ENCODE data around the gene NAV2.

The NAV2 gene

GRCh38 chr11:19742588-19743292 lies 30.1 kb downstream of the NAV2 start:
- peak; percentile 82 for DNase-seq (ENCODE audit: low spot score)

GRCh38 chr11:19743622-19744021 lies 31.0 kb downstream of the NAV2 start:
- no peak for DNase-seq (ENCODE audit: low spot score)

GRCh38 chr11:19744130-19744529 lies 31.5 kb downstream of the NAV2 start:
- no peak for DNase-seq (ENCODE audit: low spot score)

- no peak for DNase-seq (ENCODE audit: low spot score)
Observed at GRCh38 chr11:19746086-19746485, 33.4 kb downstream of the NAV2 start.

- DNase-seq (ENCODE audit: low spot score) = no peak
Observed at GRCh38 chr11:19747634-19748033, 35.0 kb downstream of the NAV2 start.

- no peak for DNase-seq (ENCODE audit: low spot score)
Observed at GRCh38 chr11:19751055-19751454, 38.4 kb downstream of the NAV2 start.

GRCh38 chr11:19753451-19754106 lies 40.9 kb downstream of the NAV2 start:
- no peak for DNase-seq (ENCODE audit: low spot score)

GRCh38 chr11:19756675-19757475 lies 44.2 kb downstream of the NAV2 start:
- no peak for DNase-seq (ENCODE audit: low spot score)

- DNase-seq (ENCODE audit: low spot score) = no peak
Observed at GRCh38 chr11:19759389-19759788, 46.8 kb downstream of the NAV2 start.

GRCh38 chr11:19762266-19762665 lies 49.6 kb downstream of the NAV2 start:
- DNase-seq (ENCODE audit: low spot score) = no peak

- DNase-seq (ENCODE audit: low spot score) = no peak
Observed at GRCh38 chr11:19763330-19763729, 50.7 kb downstream of the NAV2 start.

GRCh38 chr11:19766206-19766605 lies 53.6 kb downstream of the NAV2 start:
- no peak for DNase-seq (ENCODE audit: low spot score)

GRCh38 chr11:19766810-19767209 lies 54.2 kb downstream of the NAV2 start:
- no peak for DNase-seq (ENCODE audit: low spot score)

GRCh38 chr11:19767627-19768151 lies 55.1 kb downstream of the NAV2 start:
- no peak for DNase-seq (ENCODE audit: low spot score)

- DNase-seq (ENCODE audit: low spot score) = no peak
Observed at GRCh38 chr11:19768197-19768596, 55.6 kb downstream of the NAV2 start.

- no peak for DNase-seq (ENCODE audit: low spot score)
Observed at GRCh38 chr11:19768815-19769214, 56.2 kb downstream of the NAV2 start.

- DNase-seq (ENCODE audit: low spot score) = no peak
Observed at GRCh38 chr11:19769820-19770219, 57.2 kb downstream of the NAV2 start.

- DNase-seq (ENCODE audit: low spot score) = no peak
Observed at GRCh38 chr11:19770277-19770676, 57.6 kb downstream of the NAV2 start.

- DNase-seq (ENCODE audit: low spot score) = no peak
Observed at GRCh38 chr11:19771463-19771862, 58.8 kb downstream of the NAV2 start.

- no peak for DNase-seq (ENCODE audit: low spot score)
Observed at GRCh38 chr11:19772480-19772879, 59.8 kb downstream of the NAV2 start.

- DNase-seq (ENCODE audit: low spot score) = no peak
Observed at GRCh38 chr11:19774329-19774728, 61.7 kb downstream of the NAV2 start.

GRCh38 chr11:19774817-19775580 lies 62.4 kb downstream of the NAV2 start:
- no peak for DNase-seq (ENCODE audit: low spot score)
